DND-41 (cell line): Measurements from ENCODE around the gene ATP6V0B.
A peak's percentile ranks its signal among the peaks of the same experiment; 100 is the strongest.

Experiments used
- ATAC-seq: fragments of 200-7000 bp; cut with Tn5 transposase; 3 replicates; pipeline ENCODE4 v1.9.1; 2021; ENCODE audit warnings: low read depth; ENCODE audit not compliant: insufficient read depth
- DNase-seq: peaks from one replicate; pipeline ENCODE4 v3.0.0-alpha.2; 2020
- H2AFZ ChIP-seq: 2 replicates; pipeline ENCODE4 v1.6.0; 2012; ENCODE audit warnings: low read depth, low read length
- H3K27ac ChIP-seq: 2 replicates; pipeline ENCODE4 v1.5.1; 2012; ENCODE audit warnings: low read length, inconsistent platforms
- H3K27me3 ChIP-seq: fragments of 200-600 bp; sonication (generic); 2 replicates; pipeline ENCODE4 v1.6.0; 2012; ENCODE audit warnings: low read length, mild to moderate bottlenecking, inconsistent platforms; ENCODE audit not compliant: insufficient read depth, poor library complexity
- H3K36me3 ChIP-seq: 2 replicates; pipeline ENCODE4 v1.5.1; 2012; ENCODE audit warnings: low read length, inconsistent platforms; ENCODE audit not compliant: insufficient read depth
- H3K4me1 ChIP-seq: 2 replicates; pipeline ENCODE4 v1.5.1; 2012; ENCODE audit warnings: mild to moderate bottlenecking, low read length; ENCODE audit not compliant: insufficient read depth
- H3K4me2 ChIP-seq: 2 replicates; pipeline ENCODE4 v1.6.0; 2012; ENCODE audit warnings: mild to moderate bottlenecking, moderate library complexity, low read length, inconsistent platforms; ENCODE audit not compliant: insufficient read depth
- H3K4me3 ChIP-seq, 2 experiments: fragments of 200-600 bp in 1 of 2; shearing (Covaris generic) in 1 of 2; 2 replicates each; pipeline ENCODE4 v1.5.1; 2012 to 2016; ENCODE audit warnings: inconsistent platforms in 2 of 2, low read length in 2 of 2, mild to moderate bottlenecking in 2 of 2, low read depth in 1 of 2, moderate library complexity in 1 of 2
- H3K79me2 ChIP-seq: 2 replicates; pipeline ENCODE4 v1.6.0; 2012; ENCODE audit warnings: low read length, inconsistent platforms; ENCODE audit not compliant: insufficient read depth
- H3K9ac ChIP-seq: 2 replicates; pipeline ENCODE4 v1.6.0; 2012; ENCODE audit warnings: low read depth, mild to moderate bottlenecking, inconsistent platforms, low read length, moderate library complexity
- H3K9me3 ChIP-seq: 2 replicates; pipeline ENCODE4 v1.5.1; 2012; ENCODE audit warnings: low read length, moderate library complexity, mild to moderate bottlenecking, inconsistent platforms; ENCODE audit not compliant: insufficient read depth, severe bottlenecking
- H4K20me1 ChIP-seq: 2 replicates; pipeline ENCODE4 v1.6.0; 2012; ENCODE audit warnings: low read length; ENCODE audit not compliant: insufficient read depth
- EZH2 ChIP-seq: IDR thresholded peaks from 3 replicates; pipeline ENCODE4 v1.6.1; 2012; ENCODE audit warnings: borderline replicate concordance, low read depth, mild to moderate bottlenecking, moderate library complexity, low read length, inconsistent platforms; ENCODE audit not compliant: severe bottlenecking
- TF ChIP-seq, protein P1 (sequence below): IDR thresholded peaks from 2 replicates; pipeline ENCODE4 v1.5.1; 2012; ENCODE audit warnings: borderline replicate concordance, low read length, moderate library complexity, mild to moderate bottlenecking; ENCODE audit not compliant: poor library complexity, severe bottlenecking; ENCODE audit errors: extremely low read depth

The ATP6V0B gene

DNA sequence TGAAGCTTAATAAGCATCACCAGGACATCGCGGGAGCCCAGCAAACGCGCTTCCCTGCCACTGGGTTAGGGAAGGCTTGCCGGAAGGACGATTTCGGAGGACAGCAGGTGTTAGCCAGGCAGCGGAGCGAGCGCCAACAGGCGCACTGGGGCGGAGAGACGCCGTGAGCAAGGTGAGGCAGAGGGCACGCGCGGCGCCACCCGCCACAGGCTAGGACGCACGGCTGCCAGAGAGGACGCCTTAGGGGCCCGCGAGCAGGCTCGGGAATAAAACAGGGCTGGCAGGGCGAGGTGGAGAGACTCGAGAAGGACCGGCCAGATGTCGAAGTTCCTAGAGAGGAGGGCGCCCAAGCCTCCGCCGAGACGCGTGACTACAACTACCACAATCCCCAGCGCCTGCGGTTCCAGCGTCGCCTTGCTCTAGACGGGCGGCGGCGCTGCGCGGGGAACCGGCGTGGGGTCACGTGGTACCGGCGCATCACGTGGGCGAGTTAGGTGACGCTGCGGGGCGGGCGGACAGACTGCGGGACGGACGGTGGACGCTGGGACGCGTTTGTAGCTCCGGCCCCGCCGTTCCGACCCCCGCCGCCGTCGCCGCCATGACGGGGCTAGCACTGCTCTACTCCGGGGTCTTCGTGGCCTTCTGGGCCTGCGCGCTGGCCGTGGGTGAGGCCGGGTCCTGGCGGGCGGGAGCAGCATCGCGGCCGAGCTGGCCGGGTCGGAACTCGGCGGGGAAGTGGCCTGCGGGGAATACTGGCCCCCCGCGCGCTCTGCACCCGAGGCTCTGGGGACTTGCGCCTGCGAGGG lies at the start of gene ATP6V0B:
ATP6V0B (plus strand) TSS at position 518 of the 806 bp plus-strand sequence; CDS start at position 599, 81 bp downstream.
- Histone ChIP-seq H3K4me3 (peak within 1 kb of the TSS; percentile 70 to 96), H3K27me3 (no peaks in the 10 kb centered on the region), H3K4me2 (peak within 1 kb of the TSS; percentile 74), H3K79me2 (peaks cover 40% of the 10 kb centered on the region), H3K9ac (peak within 1 kb of the TSS; percentile 90), H3K36me3 (peaks cover 39% of the 10 kb centered on the region), H3K27ac (peak within 1 kb of the TSS; percentile 77), H2AFZ (peak within 1 kb of the TSS; percentile 78), H3K4me1 (peaks cover 61% of the 10 kb centered on the region), H3K9me3 (no peaks in the 10 kb centered on the region), H4K20me1 (peaks cover 30% of the 10 kb centered on the region)
- TF ChIP-seq EZH2, result no peak
- TF ChIP-seq, protein P1, sequence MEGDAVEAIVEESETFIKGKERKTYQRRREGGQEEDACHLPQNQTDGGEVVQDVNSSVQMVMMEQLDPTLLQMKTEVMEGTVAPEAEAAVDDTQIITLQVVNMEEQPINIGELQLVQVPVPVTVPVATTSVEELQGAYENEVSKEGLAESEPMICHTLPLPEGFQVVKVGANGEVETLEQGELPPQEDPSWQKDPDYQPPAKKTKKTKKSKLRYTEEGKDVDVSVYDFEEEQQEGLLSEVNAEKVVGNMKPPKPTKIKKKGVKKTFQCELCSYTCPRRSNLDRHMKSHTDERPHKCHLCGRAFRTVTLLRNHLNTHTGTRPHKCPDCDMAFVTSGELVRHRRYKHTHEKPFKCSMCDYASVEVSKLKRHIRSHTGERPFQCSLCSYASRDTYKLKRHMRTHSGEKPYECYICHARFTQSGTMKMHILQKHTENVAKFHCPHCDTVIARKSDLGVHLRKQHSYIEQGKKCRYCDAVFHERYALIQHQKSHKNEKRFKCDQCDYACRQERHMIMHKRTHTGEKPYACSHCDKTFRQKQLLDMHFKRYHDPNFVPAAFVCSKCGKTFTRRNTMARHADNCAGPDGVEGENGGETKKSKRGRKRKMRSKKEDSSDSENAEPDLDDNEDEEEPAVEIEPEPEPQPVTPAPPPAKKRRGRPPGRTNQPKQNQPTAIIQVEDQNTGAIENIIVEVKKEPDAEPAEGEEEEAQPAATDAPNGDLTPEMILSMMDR, result peak; percentile 22
- DNase-seq (peak; percentile 92), ATAC-seq (peak; percentile 77)

DNA sequence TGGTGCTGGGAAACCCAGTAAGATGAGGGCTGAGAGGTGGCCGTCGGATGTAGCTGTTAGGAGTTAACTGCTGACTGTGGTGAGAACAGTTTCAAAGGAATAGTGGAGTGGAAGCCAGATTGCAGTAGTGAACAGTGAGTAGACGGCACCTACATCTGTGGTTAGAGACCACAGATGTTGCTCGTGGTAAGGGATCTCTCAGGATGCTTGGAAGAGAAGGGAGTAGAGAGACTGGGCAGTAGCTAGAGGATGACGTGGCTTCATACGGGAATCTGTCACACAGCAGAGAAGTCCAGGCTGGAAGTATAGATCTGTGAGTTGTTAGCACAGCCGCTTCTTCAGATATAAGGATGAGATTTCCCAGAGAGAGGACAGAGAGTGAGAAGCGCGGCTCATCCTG lies 48.9 kb upstream of the ATP6V0B start:
- no peak overlapping the region for H3K9ac ChIP-seq
- H3K4me3 ChIP-seq, result no peak overlapping the region
- no peak overlapping the region for H2AFZ ChIP-seq
- H4K20me1 ChIP-seq, result no peaks in the 10 kb centered on the region
- H3K79me2 ChIP-seq, result no peaks in the 10 kb centered on the region
- TF ChIP-seq, protein P1, result no peak
- no peak for TF ChIP-seq EZH2
- H3K4me2 ChIP-seq, result no peak overlapping the region
- DNase-seq (no peak), ATAC-seq (no peak)
- no peaks in the 10 kb centered on the region for H3K27me3 ChIP-seq
- H3K27ac ChIP-seq, result no peak overlapping the region
- H3K36me3 ChIP-seq, result peaks cover 7% of the 10 kb centered on the region
- no peaks in the 10 kb centered on the region for H3K4me1 ChIP-seq
- no peaks in the 10 kb centered on the region for H3K9me3 ChIP-seq

DNA sequence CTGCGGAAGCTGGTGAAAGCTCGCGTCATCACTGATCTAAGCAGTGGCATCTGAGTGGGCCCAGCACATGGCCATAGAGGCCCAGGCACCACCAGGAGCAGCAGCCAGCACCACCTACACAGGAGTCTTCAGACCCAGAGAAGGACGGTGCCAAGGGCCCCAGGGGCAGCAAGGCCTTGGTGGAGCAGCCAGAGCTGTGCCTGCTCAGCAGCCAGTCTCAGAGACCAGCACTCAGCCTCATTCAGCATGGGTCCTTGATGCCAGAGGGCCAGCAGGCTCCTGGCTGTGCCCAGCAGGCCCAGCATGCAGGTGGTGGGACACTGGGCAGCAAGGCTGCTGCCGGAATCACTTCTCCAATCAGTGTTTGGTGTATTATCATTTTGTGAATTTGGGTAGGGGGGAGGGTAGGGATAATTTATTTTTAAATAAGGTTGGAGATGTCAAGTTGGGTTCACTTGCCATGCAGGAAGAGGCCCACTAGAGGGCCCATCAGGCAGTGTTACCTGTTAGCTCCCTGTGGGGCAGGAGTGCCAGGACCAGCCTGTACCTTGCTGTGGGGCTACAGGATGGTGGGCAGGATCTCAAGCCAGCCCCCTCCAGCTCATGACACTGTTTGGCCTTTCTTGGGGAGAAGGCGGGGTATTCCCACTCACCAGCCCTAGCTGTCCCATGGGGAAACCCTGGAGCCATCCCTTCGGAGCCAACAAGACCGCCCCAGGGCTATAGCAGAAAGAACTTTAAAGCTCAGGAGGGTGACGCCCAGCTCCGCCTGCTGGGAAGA lies 44.4 kb upstream of the ATP6V0B start:
- Histone ChIP-seq H3K9ac (no peak overlapping the region), H3K36me3 (peaks cover 7% of the 10 kb centered on the region), H3K4me2 (no peak overlapping the region), H3K4me3 (no peak overlapping the region), H3K27ac (no peak overlapping the region), H3K9me3 (no peaks in the 10 kb centered on the region), H3K79me2 (no peaks in the 10 kb centered on the region), H3K27me3 (no peaks in the 10 kb centered on the region), H4K20me1 (no peaks in the 10 kb centered on the region), H3K4me1 (no peaks in the 10 kb centered on the region), H2AFZ (no peak overlapping the region)
- ATAC-seq (0 out of 3 replicates have a peak, but pooled peaks have one; percentile 39), DNase-seq (no peak)
- no peak for TF ChIP-seq EZH2
- TF ChIP-seq, protein P1, result peak; percentile 61
